Vagina (tissue), 2 donors: ENCODE data around the gene TPRN. TPM values are rescaled to one million over a fixed set of nuclear protein-coding genes. Genes with fewer than 3 reads are reported as not detected.

Source experiments
- DNase-seq, 2 donors: peaks; one replicate each; pipeline ENCODE4 v3.0.0-alpha.2; 2017; ENCODE audit errors: extremely low spot score in 2 of 2
- H3K27ac ChIP-seq: fragments of 200-600 bp; sonication (generic); one replicate; pipeline ENCODE4 v1.5.1; 2019
- H3K27me3 ChIP-seq: fragments of 200-600 bp; sonication (generic); one replicate; pipeline ENCODE4 v1.5.1; 2019
- H3K36me3 ChIP-seq, 2 donors: fragments of 200-600 bp; sonication (generic); one replicate each; pipeline ENCODE4 v1.5.1; 2017 to 2019
- H3K4me1 ChIP-seq: fragments of 200-600 bp; sonication (generic); one replicate; pipeline ENCODE4 v1.5.1; 2019
- H3K4me3 ChIP-seq, 2 donors: fragments of 200-600 bp; sonication (generic); 1 replicate in 1 of 2; 2 replicates in 1 of 2; pipeline ENCODE4 v1.5.1; 2016 to 2019
- H3K9me3 ChIP-seq: fragments of 200-600 bp; sonication (generic); one replicate; pipeline ENCODE4 v1.5.1; 2019
- POLR2A ChIP-seq, 2 donors: fragments of 450-650 bp; IDR thresholded peaks; one replicate each; pipeline ENCODE4 v1.6.1; 2017; ENCODE audit warnings: antibody characterized with exemption in 2 of 2, mild to moderate bottlenecking in 2 of 2, moderate library complexity in 2 of 2
- POLR2AphosphoS5 ChIP-seq, 2 donors: sonication (generic); formaldehyde crosslinking; IDR thresholded peaks; one replicate each; pipeline ENCODE4 v1.9.0; 2017; ENCODE audit warnings: antibody characterized with exemption in 2 of 2, mild to moderate bottlenecking in 2 of 2, low read depth in 1 of 2; ENCODE audit not compliant: insufficient read depth in 1 of 2
- intact Hi-C: fragments of 100-400 bp; cut with DNase I; formaldehyde crosslinking; loops from one replicate; pipeline ENCODE4 v1.15.1; 2023
- total RNA-seq: library from RNA; depleted of rRNA; stranded (reverse); fragments of >200 nt; gene quantifications from one replicate; pipeline ENCODE4 v1.2.3, GENCODE V29; 2016
- TF ChIP-seq, protein P1 (sequence below), 3 experiments: fragments of 450-650 bp in 2 of 3; fragments of 200-600 bp in 1 of 3; sonication (generic) in 1 of 3; IDR thresholded peaks; one replicate each; pipeline ENCODE4 v1.5.1; 2017 to 2019; ENCODE audit warnings: antibody characterized with exemption in 3 of 3, mild to moderate bottlenecking in 2 of 3, moderate library complexity in 2 of 3

TPRN gene
- total RNA-seq, 1 donor from 2014 or later, result 6.9 TPM

DNA sequence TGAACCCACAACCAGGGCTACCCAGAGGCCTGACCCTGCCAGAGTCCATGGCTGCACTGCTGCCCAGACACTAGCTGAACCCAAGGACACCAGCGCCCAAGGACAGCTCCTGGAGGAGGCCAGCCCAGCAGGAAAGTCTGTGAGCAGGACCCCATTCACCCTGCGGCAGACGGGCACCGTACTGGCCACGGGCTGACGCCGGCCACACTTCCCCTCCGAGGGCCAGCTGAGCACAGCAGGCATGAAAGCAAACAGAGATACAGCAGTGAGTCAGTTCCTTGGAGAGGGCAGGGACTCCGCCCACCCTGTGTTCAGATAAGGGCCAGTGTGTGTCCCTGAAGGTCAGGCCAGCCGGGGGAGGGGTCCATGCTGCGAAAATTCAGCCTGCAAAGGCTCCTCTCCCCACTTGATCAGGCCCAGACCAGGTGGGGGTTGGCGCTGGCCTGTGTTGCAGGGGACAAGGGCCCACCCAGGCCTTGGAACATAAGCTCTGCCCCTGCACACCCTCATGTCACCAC is 18.3 kb upstream of the TPRN start:
- Histone ChIP-seq H3K27me3 (no peaks in the 10 kb centered on the region), H3K27ac (no peak overlapping the region), H3K4me3 (peak overlapping the region in 1 of 2 donors; percentile 35), H3K36me3 (no peaks in the 10 kb centered on the region), H3K9me3 (no peaks in the 10 kb centered on the region), H3K4me1 (peaks cover 36% of the 10 kb centered on the region)
- intact Hi-C loops, result no loop called here
- no peak for TF ChIP-seq POLR2A (IDR thresholded peaks at IDR 0.05)
- TF ChIP-seq, protein P1, sequence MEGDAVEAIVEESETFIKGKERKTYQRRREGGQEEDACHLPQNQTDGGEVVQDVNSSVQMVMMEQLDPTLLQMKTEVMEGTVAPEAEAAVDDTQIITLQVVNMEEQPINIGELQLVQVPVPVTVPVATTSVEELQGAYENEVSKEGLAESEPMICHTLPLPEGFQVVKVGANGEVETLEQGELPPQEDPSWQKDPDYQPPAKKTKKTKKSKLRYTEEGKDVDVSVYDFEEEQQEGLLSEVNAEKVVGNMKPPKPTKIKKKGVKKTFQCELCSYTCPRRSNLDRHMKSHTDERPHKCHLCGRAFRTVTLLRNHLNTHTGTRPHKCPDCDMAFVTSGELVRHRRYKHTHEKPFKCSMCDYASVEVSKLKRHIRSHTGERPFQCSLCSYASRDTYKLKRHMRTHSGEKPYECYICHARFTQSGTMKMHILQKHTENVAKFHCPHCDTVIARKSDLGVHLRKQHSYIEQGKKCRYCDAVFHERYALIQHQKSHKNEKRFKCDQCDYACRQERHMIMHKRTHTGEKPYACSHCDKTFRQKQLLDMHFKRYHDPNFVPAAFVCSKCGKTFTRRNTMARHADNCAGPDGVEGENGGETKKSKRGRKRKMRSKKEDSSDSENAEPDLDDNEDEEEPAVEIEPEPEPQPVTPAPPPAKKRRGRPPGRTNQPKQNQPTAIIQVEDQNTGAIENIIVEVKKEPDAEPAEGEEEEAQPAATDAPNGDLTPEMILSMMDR (IDR thresholded peaks at IDR 0.05), result no peak
- TF ChIP-seq POLR2AphosphoS5 (IDR thresholded peaks at IDR 0.05; ENCODE audit: insufficient read depth in 1 of 2, low read depth in 1 of 2), result no peak
- no peak for DNase-seq

DNA sequence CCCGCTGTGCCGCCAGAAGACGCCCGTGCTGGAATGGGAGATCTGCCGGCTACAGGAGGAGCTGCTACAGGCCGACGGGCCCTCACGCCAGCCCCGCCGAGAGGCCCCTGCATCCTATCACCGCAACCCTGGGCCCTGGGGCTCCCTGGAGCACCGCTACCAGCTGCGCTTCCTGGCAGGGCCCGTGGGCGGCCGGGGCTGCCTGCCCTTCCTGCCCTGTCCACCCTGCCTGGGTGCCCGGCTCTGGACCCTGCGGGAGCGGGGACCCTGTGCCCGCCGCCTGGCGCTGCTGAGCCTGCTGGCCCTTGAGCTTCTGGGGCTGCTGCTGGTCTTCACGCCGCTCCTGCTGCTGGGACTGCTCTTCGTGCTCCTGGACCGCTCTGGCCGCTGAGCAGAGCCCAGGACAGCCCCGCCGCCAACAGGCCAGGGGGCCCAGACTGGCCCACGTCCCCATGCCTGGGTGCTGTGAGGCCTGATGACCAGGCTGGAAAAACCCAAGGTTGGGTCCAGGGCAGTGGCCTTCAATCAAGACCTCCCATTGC is 17.7 kb upstream of the TPRN start:
- H3K27ac ChIP-seq, result no peak overlapping the region

DNA sequence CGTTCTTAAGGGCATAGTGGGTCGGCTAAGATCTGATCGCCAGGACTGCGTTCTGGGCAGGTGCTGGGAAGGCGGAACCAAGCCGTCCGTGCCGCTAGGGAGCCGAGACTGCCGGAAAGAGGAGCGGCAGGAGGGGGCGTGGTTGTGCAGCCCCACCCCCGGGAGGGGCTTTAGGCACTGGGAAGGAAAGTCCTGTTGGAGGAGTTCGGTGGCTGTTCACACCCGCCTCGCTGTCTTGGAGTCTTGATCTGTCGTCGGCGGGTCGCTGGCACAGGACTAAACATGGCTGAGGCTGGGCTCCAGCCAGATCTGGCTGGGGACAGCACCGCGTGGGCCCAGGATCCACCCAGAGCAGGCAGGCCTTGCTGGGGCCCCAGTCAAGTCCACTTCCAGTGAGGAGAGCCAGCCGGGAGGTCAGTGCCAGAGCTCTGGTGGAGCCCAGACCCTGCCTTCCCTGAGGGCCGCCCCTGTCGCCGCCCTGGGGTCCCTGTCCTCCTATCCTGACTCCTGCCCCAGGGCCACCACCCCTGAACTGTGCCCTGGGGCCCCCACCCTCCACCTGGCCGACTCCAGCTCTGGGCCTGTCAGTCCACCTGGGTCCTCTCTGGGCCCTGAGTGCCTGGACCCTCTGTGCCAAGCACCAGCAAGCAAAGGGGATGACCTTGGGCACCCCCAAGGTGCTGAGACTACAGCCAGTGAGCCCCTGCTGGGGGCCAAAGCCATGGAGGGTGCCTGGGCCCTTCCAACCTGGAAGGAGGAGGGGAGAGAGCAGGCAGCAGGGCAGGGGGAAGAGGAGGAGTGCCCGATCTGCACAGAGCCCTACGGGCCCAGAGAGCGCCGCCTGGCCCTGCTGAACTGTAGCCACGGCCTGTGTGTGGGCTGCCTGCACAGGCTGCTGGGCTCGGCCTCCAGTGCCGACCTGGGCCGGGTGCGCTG is 17.0 kb upstream of the TPRN start:
- TF ChIP-seq, protein P1 (IDR thresholded peaks at IDR 0.05), result no peak
- peak; percentile 54 to 56 for TF ChIP-seq POLR2AphosphoS5 (IDR thresholded peaks at IDR 0.05; ENCODE audit: insufficient read depth in 1 of 2, low read depth in 1 of 2)
- no peaks in the 10 kb centered on the region for H3K27me3 ChIP-seq
- peak overlapping the region in 1 of 2 donors; percentile 35 for H3K4me3 ChIP-seq
- H3K36me3 ChIP-seq, result no peaks in the 10 kb centered on the region
- H3K27ac ChIP-seq, result peak overlapping the region; percentile 48
- no peaks in the 10 kb centered on the region for H3K9me3 ChIP-seq
- H3K4me1 ChIP-seq, result peaks cover 28% of the 10 kb centered on the region
- no peak for DNase-seq
- intact Hi-C loops, result no loop called here

More for the DNA sequence above, 17.7 kb upstream of the TPRN start:
- no peak for DNase-seq
- H3K9me3 ChIP-seq, result no peaks in the 10 kb centered on the region
- no peaks in the 10 kb centered on the region for H3K27me3 ChIP-seq
- no peaks in the 10 kb centered on the region for H3K36me3 ChIP-seq
- intact Hi-C loops, result no loop called here
- peaks cover 34% of the 10 kb centered on the region for H3K4me1 ChIP-seq
- H3K4me3 ChIP-seq, result peak overlapping the region in 1 of 2 donors; percentile 35
- TF ChIP-seq, protein P1 (IDR thresholded peaks at IDR 0.05), result no peak
- TF ChIP-seq POLR2A (IDR thresholded peaks at IDR 0.05) (no peak), POLR2AphosphoS5 (IDR thresholded peaks at IDR 0.05; ENCODE audit: insufficient read depth in 1 of 2, low read depth in 1 of 2) (no peak)

DNA sequence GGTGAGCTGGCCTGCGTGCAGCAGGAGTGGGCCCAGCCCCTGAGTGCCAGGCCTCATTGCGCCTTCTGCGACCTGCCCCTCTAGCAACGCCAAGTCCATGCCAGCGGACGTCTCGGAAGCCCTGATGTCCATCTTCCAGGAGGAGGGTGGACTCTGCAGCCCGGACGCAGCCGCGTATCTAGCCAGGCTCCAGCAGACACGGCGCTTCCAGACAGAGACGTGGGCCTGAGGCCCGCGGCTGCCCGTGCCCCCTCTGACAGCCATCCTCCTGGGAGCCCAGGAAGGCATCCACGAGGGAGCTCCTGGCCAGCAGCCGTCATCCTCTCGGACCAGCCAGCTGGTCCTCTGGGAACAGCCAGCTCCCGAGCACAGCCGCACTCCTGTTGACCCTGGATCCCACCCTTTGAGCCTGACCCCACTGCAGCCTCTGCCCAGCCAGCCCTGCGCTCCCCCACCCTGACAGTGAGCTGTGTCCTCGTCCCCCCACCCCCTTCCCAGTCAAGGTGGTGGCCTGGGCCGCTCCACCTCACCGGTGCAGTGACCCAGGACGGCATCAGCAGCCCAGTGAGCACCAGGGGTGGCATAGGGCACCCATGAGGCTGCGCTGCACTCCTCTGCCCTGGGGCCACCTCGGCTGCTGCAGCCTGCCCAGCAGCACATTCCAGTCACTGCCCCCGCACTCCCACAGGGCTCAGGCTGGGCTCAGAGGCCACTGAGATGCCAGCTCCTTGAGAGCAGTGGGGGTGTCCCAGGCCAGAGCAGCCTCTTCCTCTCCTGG is 15.8 kb upstream of the TPRN start:
- Histone ChIP-seq H3K4me1 (peaks cover 20% of the 10 kb centered on the region), H3K36me3 (no peaks in the 10 kb centered on the region), H3K27me3 (no peaks in the 10 kb centered on the region), H3K27ac (no peak overlapping the region), H3K4me3 (no peak overlapping the region), H3K9me3 (no peaks in the 10 kb centered on the region)
- TF ChIP-seq POLR2A (IDR thresholded peaks at IDR 0.05) (no peak), POLR2AphosphoS5 (IDR thresholded peaks at IDR 0.05; ENCODE audit: insufficient read depth in 1 of 2, low read depth in 1 of 2) (no peak)
- TF ChIP-seq, protein P1 (IDR thresholded peaks at IDR 0.05), result no peak
- DNase-seq, result no peak
- intact Hi-C loops, result no loop called here
